ENCODE data around the gene USP3. TPM values are rescaled to one million over a fixed set of nuclear protein-coding genes. Genes with fewer than 3 reads are reported as not detected.

Gene USP3
- total and polyA plus RNA-seq, 9 of the 15 experiments (the other 6 are each of a cell fraction or from before 2014, with no cell fraction given): 17.3 to 54.3 (median 34.8) TPM

- TF ChIP-seq CTCFL (IDR thresholded peaks at IDR 0.05; ENCODE audit: borderline replicate concordance, insufficient read depth, low read depth, low read length, poor library complexity, severe bottlenecking): peak; percentile 91
- TF ChIP-seq BRF2 (IDR thresholded peaks at IDR 0.05; ENCODE audit: borderline replicate concordance, insufficient read depth, insufficient read length): no peak
- TF ChIP-seq ATF1 (CRISPR knock-in tag; IDR thresholded peaks at IDR 0.05): peak; percentile 66; the same call in 1 of the 2 replicates
- TF ChIP-seq ATF1 (tag; IDR thresholded peaks at IDR 0.05): 0 out of 2 replicates have a peak, but pooled peaks have one; percentile 28
- TF ChIP-seq MCM3 (IDR thresholded peaks at IDR 0.05): no peak
- peak; percentile 4 for TF ChIP-seq DACH1 (IDR thresholded peaks at IDR 0.05; ENCODE audit: partially characterized antibody)
- no peak for TF ChIP-seq ZNF165 (CRISPR knock-in tag; IDR thresholded peaks at IDR 0.05; ENCODE audit: borderline replicate concordance)
- no peak for TF ChIP-seq BRF1 (IDR thresholded peaks at IDR 0.05; ENCODE audit: borderline replicate concordance, extremely low read depth, insufficient read length)
- no peak for TF ChIP-seq PREB (CRISPR knock-in tag; IDR thresholded peaks at IDR 0.05)
- TF ChIP-seq ZNF507 (tag; conservative IDR thresholded peaks at IDR 0.05): no peak
- 0 out of 2 replicates have a peak, but pooled peaks have one; percentile 40 for TF ChIP-seq NR3C1 (CRISPR knock-in tag; IDR thresholded peaks at IDR 0.05)
- TF ChIP-seq E2F4 (CRISPR knock-in tag; IDR thresholded peaks at IDR 0.05; ENCODE audit: low read depth): no peak
- no peak for TF ChIP-seq SNIP1 (IDR thresholded peaks at IDR 0.05; ENCODE audit: low read depth)
- TF ChIP-seq ZBTB43 (CRISPR knock-in tag; IDR thresholded peaks at IDR 0.05): peak; percentile 64; the same call in 1 of the 2 replicates
- peak in 2 of 3 experiments; percentile 68 to 86 for TF ChIP-seq YY1 (IDR thresholded peaks at IDR 0.05; ENCODE audit: borderline replicate concordance in 1 of 3, control insufficient read depth in 1 of 3, extremely low read depth in 1 of 3, insufficient read depth in 3 of 3, insufficient read length in 1 of 3, insufficient replicate concordance in 2 of 3, low read depth in 1 of 3, low read length in 2 of 3)
Measured at GRCh38 chr15:63504247-63504978, at the start of gene USP3 (continued).

Measured in K562 (cell line).